Sigmoid colon (tissue), 7 donors: Measurements from ENCODE around the gene EPOP. TPM values are rescaled to one million over a fixed set of nuclear protein-coding genes. Genes with fewer than 3 reads are reported as not detected.
"Not testable (repeated sequence)": the region's sequence is repeated elsewhere in the genome, so short reads cannot be mapped to it uniquely, and the experiment has no call there.

ENCODE experiments used
- DNase-seq: peaks from one replicate; pipeline ENCODE4 v3.0.0-alpha.2; 2019
- H3K27ac ChIP-seq, 4 donors: fragments of 200-600 bp; sonication (generic); one replicate each; pipeline ENCODE4 v1.5.1; 2016 to 2019; ENCODE audit warnings: mild to moderate bottlenecking in 1 of 4
- H3K27me3 ChIP-seq, 3 donors: fragments of 200-600 bp; sonication (generic); one replicate each; pipeline ENCODE4 v1.5.1; 2019; ENCODE audit warnings: mild to moderate bottlenecking in 1 of 3
- H3K36me3 ChIP-seq, 4 donors: fragments of 200-600 bp; sonication (generic); one replicate each; pipeline ENCODE4 v1.5.1; 2016 to 2019
- H3K4me1 ChIP-seq, 4 donors: fragments of 200-600 bp; sonication (generic); one replicate each; pipeline ENCODE4 v1.5.1; 2017 to 2019
- H3K4me3 ChIP-seq, 4 donors: fragments of 200-600 bp; sonication (generic); one replicate each; pipeline ENCODE4 v1.5.1; 2017 to 2019; ENCODE audit warnings: mild to moderate bottlenecking in 2 of 4, moderate library complexity in 1 of 4
- H3K9me3 ChIP-seq, 4 donors: fragments of 200-600 bp in 3 of 4; sonication (generic) in 3 of 4; one replicate each; pipeline versions ENCODE4 v1.5.1 to v1.6.1; 2013 to 2019
- EP300 ChIP-seq, 4 donors: sonication (generic); formaldehyde crosslinking; IDR thresholded peaks; one replicate each; pipeline ENCODE4 v1.6.1; 2017; ENCODE audit warnings: antibody characterized with exemption in 4 of 4
- POLR2A ChIP-seq, 2 donors: fragments of 450-650 bp; IDR thresholded peaks; one replicate each; pipeline ENCODE4 v1.6.1; 2016; ENCODE audit warnings: antibody characterized with exemption in 2 of 2, mild to moderate bottlenecking in 2 of 2, moderate library complexity in 2 of 2
- POLR2AphosphoS5 ChIP-seq, 4 donors: sonication (generic); formaldehyde crosslinking; IDR thresholded peaks; one replicate each; pipeline ENCODE4 v1.6.1; 2017; ENCODE audit warnings: antibody characterized with exemption in 4 of 4
- WGBS, 2 donors: extraction: QIAGEN DNeasy Blood & Tissue Kit; methylation state at CpG; one replicate each; pipeline ENCODE4 v1.1.7; 2013; 5-methylcytosine and 5-hydroxymethylcytosine counted together
- intact Hi-C: fragments of 100-400 bp; cut with DNase I; formaldehyde crosslinking; loops from one replicate; pipeline ENCODE4 v1.15.1; 2023
- polyA plus RNA-seq, 3 donors: library from polyadenylated mRNA; stranded (reverse); fragments of 200-250 nt; gene quantifications; one replicate each; pipeline ENCODE4 v1.2.3, GENCODE V29; 2013
- total RNA-seq, 4 donors: library from RNA; depleted of rRNA; stranded (reverse); fragments of >200 nt; gene quantifications; one replicate each; pipeline ENCODE4 v1.1.0, GENCODE V29; 2016
- TF ChIP-seq, protein P1 (sequence below), 4 experiments: fragments of 450-650 bp in 3 of 4; fragments of 200-600 bp in 1 of 4; IDR thresholded peaks; one replicate each; pipeline ENCODE4 v1.5.1; 2016 to 2019; ENCODE audit warnings: antibody characterized with exemption in 4 of 4, mild to moderate bottlenecking in 3 of 4, moderate library complexity in 2 of 4
- donor health status: healthy with polysubstance abuse.
- donor health status: Bipolar disorder and iron deficiency.
- donor health status: healthy.

The EPOP gene
- total and polyA plus RNA-seq, 7 donors = 0.36 to 2.8 (median 2.0) TPM; not detected in 2

DNA sequence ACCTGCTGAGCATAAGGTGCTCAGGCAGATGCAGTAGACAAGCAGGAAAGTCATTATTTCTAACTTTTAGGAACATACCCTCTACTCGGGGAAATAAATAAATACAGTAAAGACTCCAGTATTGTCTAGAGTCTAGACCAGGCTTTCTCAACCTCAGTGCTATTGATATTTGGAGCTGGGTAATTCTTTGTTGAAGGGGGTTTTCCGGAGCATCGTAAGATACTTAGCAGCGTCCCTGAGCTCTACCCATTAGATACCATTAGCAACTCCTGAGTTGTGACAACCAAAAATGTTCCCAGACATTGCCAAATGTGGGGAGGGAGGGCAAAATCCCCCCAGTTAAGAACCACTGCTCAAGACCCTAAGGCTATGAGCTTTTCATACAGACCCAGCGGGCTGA lies 21.1 kb downstream of the EPOP start:
- Histone ChIP-seq H3K4me3 (no peak overlapping the region), H3K4me1 (no peaks in the 10 kb centered on the region), H3K27me3 (peaks cover 0 to 35% (median 20%) of the 10 kb centered on the region in 3 donors), H3K9me3 (no peaks in the 10 kb centered on the region), H3K36me3 (no peaks in the 10 kb centered on the region), H3K27ac (no peak overlapping the region)
- TF ChIP-seq EP300 (IDR thresholded peaks at IDR 0.05) (no peak), POLR2AphosphoS5 (IDR thresholded peaks at IDR 0.05) (no peak), POLR2A (IDR thresholded peaks at IDR 0.05) (no peak)
- TF ChIP-seq, protein P1, sequence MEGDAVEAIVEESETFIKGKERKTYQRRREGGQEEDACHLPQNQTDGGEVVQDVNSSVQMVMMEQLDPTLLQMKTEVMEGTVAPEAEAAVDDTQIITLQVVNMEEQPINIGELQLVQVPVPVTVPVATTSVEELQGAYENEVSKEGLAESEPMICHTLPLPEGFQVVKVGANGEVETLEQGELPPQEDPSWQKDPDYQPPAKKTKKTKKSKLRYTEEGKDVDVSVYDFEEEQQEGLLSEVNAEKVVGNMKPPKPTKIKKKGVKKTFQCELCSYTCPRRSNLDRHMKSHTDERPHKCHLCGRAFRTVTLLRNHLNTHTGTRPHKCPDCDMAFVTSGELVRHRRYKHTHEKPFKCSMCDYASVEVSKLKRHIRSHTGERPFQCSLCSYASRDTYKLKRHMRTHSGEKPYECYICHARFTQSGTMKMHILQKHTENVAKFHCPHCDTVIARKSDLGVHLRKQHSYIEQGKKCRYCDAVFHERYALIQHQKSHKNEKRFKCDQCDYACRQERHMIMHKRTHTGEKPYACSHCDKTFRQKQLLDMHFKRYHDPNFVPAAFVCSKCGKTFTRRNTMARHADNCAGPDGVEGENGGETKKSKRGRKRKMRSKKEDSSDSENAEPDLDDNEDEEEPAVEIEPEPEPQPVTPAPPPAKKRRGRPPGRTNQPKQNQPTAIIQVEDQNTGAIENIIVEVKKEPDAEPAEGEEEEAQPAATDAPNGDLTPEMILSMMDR (IDR thresholded peaks at IDR 0.05) = no peak
- 82 to 90% methylated on average over 5 of the region's 5 CpGs for WGBS, 2 donors
- no peak for DNase-seq
- intact Hi-C loops = no loop called here

DNA sequence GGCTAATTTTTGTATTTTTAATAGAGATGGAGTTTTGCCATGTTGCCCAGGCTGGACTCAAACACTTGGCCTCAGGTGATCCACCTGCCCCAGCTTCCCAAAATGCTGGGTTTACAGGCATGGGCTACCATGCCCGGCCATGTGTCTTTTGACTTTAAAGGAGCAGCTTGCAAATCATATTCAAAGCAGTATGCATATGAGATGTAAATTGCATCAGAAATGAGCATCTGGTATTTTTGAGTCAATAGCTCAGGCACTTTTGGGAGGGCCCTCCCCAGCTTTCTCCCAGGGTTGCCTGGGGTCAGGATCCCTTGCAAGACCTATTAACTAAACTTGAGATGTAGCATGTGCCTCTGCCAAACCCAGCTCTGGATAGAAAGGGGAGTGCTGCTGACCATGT lies 21.5 kb downstream of the EPOP start:
- DNase-seq = no peak
- intact Hi-C loops = no loop called here
- Histone ChIP-seq H3K27me3 (peaks cover 0 to 35% (median 20%) of the 10 kb centered on the region in 3 donors), H3K36me3 (no peaks in the 10 kb centered on the region), H3K4me1 (no peaks in the 10 kb centered on the region), H3K9me3 (no peaks in the 10 kb centered on the region), H3K27ac (no peak overlapping the region), H3K4me3 (no peak overlapping the region)
- TF ChIP-seq POLR2A (IDR thresholded peaks at IDR 0.05) (no peak), EP300 (IDR thresholded peaks at IDR 0.05) (no peak), POLR2AphosphoS5 (IDR thresholded peaks at IDR 0.05) (no peak)
- TF ChIP-seq, protein P1 (IDR thresholded peaks at IDR 0.05) = no peak
- WGBS, 2 donors = 91 to 94% methylated on average over 1 of the region's 1 CpG

DNA sequence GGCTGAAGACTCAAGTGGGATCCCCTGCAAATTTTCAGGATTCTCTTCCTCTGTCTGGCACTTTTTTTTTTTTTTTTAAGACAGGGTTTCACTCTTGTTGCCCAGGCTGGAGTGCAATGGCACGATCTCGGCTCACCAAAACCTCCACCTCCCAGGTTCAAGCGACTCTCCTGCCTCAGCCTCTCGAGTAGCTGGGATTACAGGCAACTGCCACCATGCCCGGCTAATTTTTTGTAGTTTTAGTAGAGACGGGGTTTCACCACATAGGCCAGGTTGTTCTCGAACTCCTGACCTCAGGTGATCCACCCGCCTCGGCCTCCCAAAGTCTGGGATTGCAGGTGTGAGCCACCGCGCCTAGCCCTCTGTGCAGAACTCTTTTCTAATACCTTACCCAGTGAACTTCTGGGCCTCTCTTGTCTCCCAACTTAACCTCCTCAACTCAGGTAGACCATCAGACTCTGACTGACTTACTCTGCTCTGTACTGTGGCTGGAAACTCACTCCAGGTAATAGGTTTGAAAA lies 24.0 kb downstream of the EPOP start:
- H3K4me3 ChIP-seq, DNase-seq, H3K9me3 ChIP-seq, H3K4me1 ChIP-seq, intact Hi-C loops, H3K36me3 ChIP-seq, H3K27ac ChIP-seq: not testable (repeated sequence)
- 83 to 90% methylated on average over 11 of the region's 11 CpGs for whole genome bisulfite sequencing, 2 donors
- H3K27me3 ChIP-seq = peaks cover 0 to 24% (median 16%) of the 10 kb centered on the region in 3 donors

DNA sequence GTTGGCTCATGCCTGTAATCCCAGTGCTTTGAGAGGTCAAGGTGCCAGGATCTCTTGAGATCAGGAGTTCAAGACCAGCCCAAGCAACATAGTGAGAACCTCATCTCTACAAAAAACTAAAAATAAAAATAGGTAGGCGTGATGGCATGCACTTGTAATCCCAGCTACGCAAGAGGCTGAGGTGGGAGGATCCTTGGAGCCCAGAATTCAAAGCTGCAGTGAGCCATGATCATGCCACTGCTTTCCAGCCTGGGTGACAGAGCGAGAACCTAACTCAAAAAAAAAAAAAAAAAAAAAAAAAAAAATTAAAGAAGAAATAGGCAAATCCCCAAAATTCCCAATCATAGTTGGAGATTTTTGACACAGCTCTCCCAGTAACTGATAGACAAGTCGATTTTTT lies 36.8 kb downstream of the EPOP start:
- 79 to 93% methylated on average over 4 of the region's 4 CpGs for WGBS, 2 donors
- H3K4me1 ChIP-seq = no peaks in the 10 kb centered on the region
- H3K27me3 ChIP-seq = no peaks in the 10 kb centered on the region
- DNase-seq = no peak
- TF ChIP-seq POLR2AphosphoS5 (IDR thresholded peaks at IDR 0.05) (no peak), POLR2A (IDR thresholded peaks at IDR 0.05) (no peak), EP300 (IDR thresholded peaks at IDR 0.05) (no peak)
- TF ChIP-seq, protein P1 (IDR thresholded peaks at IDR 0.05) = no peak
- intact Hi-C loops = no loop called here
- H3K36me3 ChIP-seq = no peaks in the 10 kb centered on the region
- no peak overlapping the region for H3K27ac ChIP-seq
- no peak overlapping the region for H3K4me3 ChIP-seq
- H3K9me3 ChIP-seq = no peaks in the 10 kb centered on the region

DNA sequence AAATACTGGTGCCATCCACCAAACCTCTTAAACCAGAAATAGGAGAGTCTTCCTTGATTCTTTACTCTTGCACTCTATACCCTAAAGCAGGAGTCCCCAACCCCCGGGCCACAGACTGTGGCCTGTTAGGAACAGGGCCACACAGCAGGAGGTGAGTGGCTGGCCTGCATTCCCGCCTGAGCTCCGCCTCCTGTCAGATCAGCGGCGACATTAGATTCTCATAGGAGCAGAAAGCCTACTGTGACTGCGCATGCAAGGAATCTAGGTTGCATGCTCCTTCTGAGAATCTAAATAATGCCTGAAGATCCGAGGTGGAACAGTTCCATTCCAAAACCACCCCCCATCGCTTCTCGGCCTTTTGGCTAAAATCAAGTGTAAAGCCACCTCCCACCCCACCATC lies 38.7 kb downstream of the EPOP start:
- H3K4me1 ChIP-seq = no peaks in the 10 kb centered on the region
- no peak for DNase-seq
- no peaks in the 10 kb centered on the region for H3K27me3 ChIP-seq
- no peaks in the 10 kb centered on the region for H3K36me3 ChIP-seq
- 72 to 87% methylated on average over 9 of the region's 9 CpGs for WGBS, 2 donors
- intact Hi-C loops = no loop called here
- no peak overlapping the region for H3K4me3 ChIP-seq
- H3K9me3 ChIP-seq = no peaks in the 10 kb centered on the region
- TF ChIP-seq POLR2A (IDR thresholded peaks at IDR 0.05) (no peak), POLR2AphosphoS5 (IDR thresholded peaks at IDR 0.05) (no peak), EP300 (IDR thresholded peaks at IDR 0.05) (no peak)
- TF ChIP-seq, protein P1 (IDR thresholded peaks at IDR 0.05) = no peak
- H3K27ac ChIP-seq = no peak overlapping the region
